A549 (cell line): ENCODE results near the gene HS6ST3.

ENCODE experiments used
- EP300 ChIP-seq, 2 experiments: fragments of >200 bp; sonication (Bioruptor Twin); formaldehyde crosslinking; IDR thresholded peaks; 2 replicates in 1 of 2; 3 replicates in 1 of 2; pipeline ENCODE4 v1.6.1; 2016 to 2017
- MAZ ChIP-seq: fragments of 150-350 bp; IDR thresholded peaks from 2 replicates; pipeline ENCODE4 v1.6.1; 2014; ENCODE audit warnings: antibody characterized with exemption, low read depth, low read length, borderline replicate concordance
- SREBF2 ChIP-seq: fragments of 450-650 bp; IDR thresholded peaks from 2 replicates; pipeline ENCODE4 v1.6.1; 2014; ENCODE audit warnings: mild to moderate bottlenecking, moderate library complexity
- TF ChIP-seq, protein P1 (sequence below): fragments of >200 bp; sonication (Bioruptor Twin); formaldehyde crosslinking; IDR thresholded peaks from 2 replicates; pipeline ENCODE4 v1.6.1; 2016

- TF ChIP-seq SREBF2 (no peak), EP300 (IDR thresholded peaks at IDR 0.05) (no peak), MAZ (no peak)
- TF ChIP-seq, protein P1, sequence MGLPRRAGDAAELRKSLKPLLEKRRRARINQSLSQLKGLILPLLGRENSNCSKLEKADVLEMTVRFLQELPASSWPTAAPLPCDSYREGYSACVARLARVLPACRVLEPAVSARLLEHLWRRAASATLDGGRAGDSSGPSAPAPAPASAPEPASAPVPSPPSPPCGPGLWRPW: no peak
Observed at GRCh38 chr13:96444676-96445075, 354.8 kb downstream of the HS6ST3 start.
